GM21529 (cell line): ENCODE results near the gene RPL3.
"Not testable (repeated sequence)": the region's sequence is repeated elsewhere in the genome, so short reads cannot be mapped to it uniquely, and the experiment has no call there.

Source experiments
- ATAC-seq: cut with Tn5 transposase; IDR thresholded peaks from one replicate; pipeline ENCODE4 v1.9.1; 2021; ENCODE audit not compliant: unreplicated experiment

RPL3 gene

GRCh38 chr22:39352306-39352891 lies 33.0 kb upstream of the RPL3 start:
- no peak for ATAC-seq

- ATAC-seq = no peak
Measured at GRCh38 chr22:39351689-39352214, 32.3 kb upstream of the RPL3 start.

- no peak for ATAC-seq
Measured at GRCh38 chr22:39350757-39351688, 31.6 kb upstream of the RPL3 start.

- no peak for ATAC-seq
Measured at GRCh38 chr22:39349967-39350726, 30.7 kb upstream of the RPL3 start, which contains the start of gene SYNGR1. Gene SYNGR1, plus strand, starts transcription at chr22:39349991. Its CDS starts 20 bp downstream, at chr22:39350011.

- no peak for ATAC-seq
Measured at GRCh38 chr22:39349506-39349966, 30.1 kb upstream of the RPL3 start.

GRCh38 chr22:39348909-39349505 lies 29.6 kb upstream of the RPL3 start:
- no peak for ATAC-seq

- ATAC-seq = no peak
Measured at GRCh38 chr22:39345231-39345630, 25.8 kb upstream of the RPL3 start.

- no peak for ATAC-seq
Measured at GRCh38 chr22:39344046-39344390, 24.6 kb upstream of the RPL3 start.

GRCh38 chr22:39343259-39344045 lies 24.0 kb upstream of the RPL3 start:
- no peak for ATAC-seq

GRCh38 chr22:39341179-39341578 lies 21.8 kb upstream of the RPL3 start:
- ATAC-seq = no peak

- ATAC-seq = not testable (repeated sequence)
Measured at GRCh38 chr22:39339775-39340174, 20.4 kb upstream of the RPL3 start.

GRCh38 chr22:39336411-39336810 lies 17.0 kb upstream of the RPL3 start:
- no peak for ATAC-seq

- no peak for ATAC-seq
Measured at GRCh38 chr22:39332441-39333064, 13.1 kb upstream of the RPL3 start.

- ATAC-seq = not testable (repeated sequence)
Measured at GRCh38 chr22:39330553-39330952, 11.1 kb upstream of the RPL3 start.

GRCh38 chr22:39327995-39328754 lies 8.8 kb upstream of the RPL3 start:
- no peak for ATAC-seq

GRCh38 chr22:39325392-39325932 lies 6.0 kb upstream of the RPL3 start:
- ATAC-seq = no peak

- ATAC-seq = not testable (repeated sequence)
Measured at GRCh38 chr22:39320616-39321029, 1.2 kb upstream of the RPL3 start.

- no peak for ATAC-seq
Measured at GRCh38 chr22:39318507-39319283, 728 bp downstream of the RPL3 start.
